H1 (cell line): ENCODE results near the gene DGKZ. TPM values are rescaled to one million over a fixed set of nuclear protein-coding genes. Genes with fewer than 3 reads are reported as not detected.

Source experiments
- CREB1 ChIP-seq: IDR thresholded peaks from 2 replicates; pipeline ENCODE4 v1.6.1; 2012; ENCODE audit warnings: inconsistent platforms
- POU5F1 ChIP-seq: IDR thresholded peaks from 2 replicates; pipeline ENCODE4 v1.6.1; 2011; ENCODE audit warnings: low read depth, mild to moderate bottlenecking, low read length, moderate library complexity
- polyA plus RNA-seq, 7 experiments: library from polyadenylated mRNA; depleted of rRNA in 3 of 7; stranded (reverse) in 5 of 7; unstranded in 2 of 7; fragments of >200 nt in 5 of 7; fragments of 200-250 nt in 2 of 7; gene quantifications; 1 replicate in 5 of 7; 2 replicates in 1 of 7; 4 replicates in 1 of 7; pipeline versions ENCODE4 v1.2.1 to v1.2.3, GENCODE V29; 2011 to 2013; ENCODE audit warnings: missing spikeins in 2 of 7, mixed read lengths in 2 of 7
- total RNA-seq: library from RNA; stranded (reverse); fragmentation: NEBNext Ultra II Directional; extraction: Animal tissue kit (Norgen Biotek cat#: 25700); gene quantifications from 2 replicates; pipeline ENCODE4 v1.2.1, GENCODE V29; 2021
- TF ChIP-seq, protein P1 (sequence below): IDR thresholded peaks from 2 replicates; pipeline ENCODE4 v1.6.1; 2012; ENCODE audit warnings: inconsistent platforms

DGKZ gene
- total and polyA plus RNA-seq, 2 of the 8 experiments (the other 6 are each of a cell fraction or from before 2014, with no cell fraction given), result 84.4 to 184 TPM

DNA sequence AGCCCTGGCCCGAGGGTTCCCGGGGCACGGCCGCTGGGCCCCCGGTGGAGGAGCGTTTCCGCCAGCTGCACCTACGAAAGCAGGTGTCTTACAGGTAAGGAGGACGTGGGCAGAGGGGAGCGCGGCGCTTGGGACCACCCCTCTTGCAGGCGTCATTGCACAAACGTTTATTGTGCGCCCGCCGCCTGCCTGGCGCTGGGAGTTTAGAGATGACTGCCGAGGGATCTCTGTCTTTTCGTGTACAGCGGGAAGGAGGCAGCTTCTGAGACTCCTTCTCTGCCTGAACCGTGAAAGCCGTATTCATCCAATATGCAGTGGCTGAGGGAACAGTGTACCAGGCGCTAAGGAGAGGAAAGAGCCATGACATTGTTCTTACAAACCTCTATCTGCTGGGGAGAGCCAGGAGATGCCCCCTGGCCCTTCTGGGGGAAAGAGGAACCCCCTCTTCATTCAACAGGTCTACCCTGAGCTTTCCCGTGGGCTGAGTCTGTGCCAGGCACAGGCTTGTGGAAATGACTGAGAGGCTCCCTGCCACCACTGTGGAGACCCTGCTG lies 13.8 kb upstream of the DGKZ start (continued):
- TF ChIP-seq POU5F1 (no peak), CREB1 (peak; percentile 83)
- TF ChIP-seq, protein P1, sequence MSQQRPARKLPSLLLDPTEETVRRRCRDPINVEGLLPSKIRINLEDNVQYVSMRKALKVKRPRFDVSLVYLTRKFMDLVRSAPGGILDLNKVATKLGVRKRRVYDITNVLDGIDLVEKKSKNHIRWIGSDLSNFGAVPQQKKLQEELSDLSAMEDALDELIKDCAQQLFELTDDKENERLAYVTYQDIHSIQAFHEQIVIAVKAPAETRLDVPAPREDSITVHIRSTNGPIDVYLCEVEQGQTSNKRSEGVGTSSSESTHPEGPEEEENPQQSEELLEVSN, result no peak
- TF ChIP-seq, all 59 proteins: peak for 3
